GM18867 (cell line): Measurements from ENCODE around the gene HERC4.

Experiments
- ATAC-seq: cut with Tn5 transposase; IDR thresholded peaks from one replicate; pipeline ENCODE4 v1.9.1; 2021; ENCODE audit warnings: mild to moderate bottlenecking, moderate library complexity; ENCODE audit not compliant: unreplicated experiment

Gene HERC4

GRCh38 chr10:68074775-68075549 lies at the start of gene HERC4:
TSS of gene HERC4 (minus strand) at chr10:68075283. CDS start at chr10:68073108, 2,175 bp downstream.
- ATAC-seq: peak; percentile 87

GRCh38 chr10:68124718-68125117 lies 49.6 kb upstream of the HERC4 start:
- no peak for ATAC-seq

- ATAC-seq: no peak
Measured at GRCh38 chr10:68121852-68122251, 46.8 kb upstream of the HERC4 start.

- ATAC-seq: no peak
Measured at GRCh38 chr10:68121020-68121743, 46.1 kb upstream of the HERC4 start.

GRCh38 chr10:68118657-68119056 lies 43.6 kb upstream of the HERC4 start:
- no peak for ATAC-seq

GRCh38 chr10:68112837-68113236 lies 37.8 kb upstream of the HERC4 start:
- ATAC-seq: no peak

- no peak for ATAC-seq
Measured at GRCh38 chr10:68111584-68111983, 36.5 kb upstream of the HERC4 start.

- no peak for ATAC-seq
Measured at GRCh38 chr10:68110027-68110426, 34.9 kb upstream of the HERC4 start.

- ATAC-seq: no peak
Measured at GRCh38 chr10:68109331-68109730, 34.2 kb upstream of the HERC4 start, which contains the start of gene MYPN. TSS of gene MYPN (plus strand) at chr10:68109488. CDS start at chr10:68121439, 11,951 bp downstream.

- ATAC-seq: no peak
Measured at GRCh38 chr10:68108653-68109052, 33.6 kb upstream of the HERC4 start.

- no peak for ATAC-seq
Measured at GRCh38 chr10:68108051-68108450, 33.0 kb upstream of the HERC4 start.

- no peak for ATAC-seq
Measured at GRCh38 chr10:68107651-68108050, 32.6 kb upstream of the HERC4 start.

GRCh38 chr10:68106656-68107055 lies 31.6 kb upstream of the HERC4 start:
- ATAC-seq: no peak

GRCh38 chr10:68105820-68106219 lies 30.7 kb upstream of the HERC4 start:
- ATAC-seq: no peak

- ATAC-seq: no peak
Measured at GRCh38 chr10:68103901-68104300, 28.8 kb upstream of the HERC4 start.

GRCh38 chr10:68103261-68103878 lies 28.3 kb upstream of the HERC4 start:
- ATAC-seq: no peak

- no peak for ATAC-seq
Measured at GRCh38 chr10:68101066-68101465, 26.0 kb upstream of the HERC4 start.

GRCh38 chr10:68099736-68100135 lies 24.7 kb upstream of the HERC4 start:
- no peak for ATAC-seq

- ATAC-seq: no peak
Measured at GRCh38 chr10:68096913-68097516, 21.9 kb upstream of the HERC4 start.

- no peak for ATAC-seq
Measured at GRCh38 chr10:68095153-68095552, 20.1 kb upstream of the HERC4 start.

- ATAC-seq: no peak
Measured at GRCh38 chr10:68092512-68092911, 17.4 kb upstream of the HERC4 start.
